HG03025 (cell line): Measurements from ENCODE around the gene AMIGO2.

Experiments used
- ATAC-seq: cut with Tn5 transposase; IDR thresholded peaks from one replicate; pipeline ENCODE4 v1.9.1; 2021; ENCODE audit warnings: mild to moderate bottlenecking, moderate library complexity; ENCODE audit not compliant: unreplicated experiment, low FRiP score

The AMIGO2 gene

GRCh38 chr12:47099610-47100009 is 19.9 kb upstream of the AMIGO2 start:
- no peak for ATAC-seq

- no peak for ATAC-seq
These were observed 18.3 kb upstream of the AMIGO2 start for GRCh38 chr12:47098099-47098498.

- ATAC-seq = no peak
These were observed 17.6 kb upstream of the AMIGO2 start for GRCh38 chr12:47097276-47097896.

- ATAC-seq = no peak
These were observed 15.9 kb upstream of the AMIGO2 start for GRCh38 chr12:47095446-47096236.

- no peak for ATAC-seq
These were observed 15.0 kb upstream of the AMIGO2 start for GRCh38 chr12:47094804-47095203.

GRCh38 chr12:47091009-47091408 is 11.2 kb upstream of the AMIGO2 start:
- ATAC-seq = no peak

- ATAC-seq = no peak
These were observed 8.5 kb upstream of the AMIGO2 start for GRCh38 chr12:47088021-47088944.

GRCh38 chr12:47087088-47087688 is 7.4 kb upstream of the AMIGO2 start:
- no peak for ATAC-seq

- ATAC-seq = no peak
These were observed 6.1 kb upstream of the AMIGO2 start for GRCh38 chr12:47085815-47086252.

- ATAC-seq = no peak
These were observed 4.4 kb upstream of the AMIGO2 start for GRCh38 chr12:47084172-47084571.

GRCh38 chr12:47082796-47083621 is 3.2 kb upstream of the AMIGO2 start:
- ATAC-seq = no peak

- ATAC-seq = no peak
These were observed 2.5 kb upstream of the AMIGO2 start for GRCh38 chr12:47082283-47082682.

- no peak for ATAC-seq
These were observed 1.2 kb upstream of the AMIGO2 start for GRCh38 chr12:47080725-47081502.

- no peak for ATAC-seq
These were observed 394 bp upstream of the AMIGO2 start for GRCh38 chr12:47079981-47080724.

GRCh38 chr12:47078733-47079467 is 859 bp downstream of the AMIGO2 start:
- no peak for ATAC-seq

GRCh38 chr12:47078086-47078395 is 1.7 kb downstream of the AMIGO2 start:
- no peak for ATAC-seq

- no peak for ATAC-seq
These were observed 2.3 kb downstream of the AMIGO2 start for GRCh38 chr12:47077206-47078085.
